ENCODE measurements around the gene KCNK5.

The KCNK5 gene

GRCh38 chr6:39170389-39170788 is 58.9 kb downstream of the KCNK5 start:
- DNase-seq = no peak

GRCh38 chr6:39169448-39170344 is 59.6 kb downstream of the KCNK5 start:
- DNase-seq = no peak

GRCh38 chr6:39167866-39168625 is 61.2 kb downstream of the KCNK5 start:
- no peak for DNase-seq

GRCh38 chr6:39167321-39167720 is 62.0 kb downstream of the KCNK5 start:
- DNase-seq = no peak

- no peak for DNase-seq
These were observed 62.4 kb downstream of the KCNK5 start for GRCh38 chr6:39166912-39167290.

- peak; percentile 78 for DNase-seq
These were observed 62.9 kb downstream of the KCNK5 start for GRCh38 chr6:39166189-39166911.

- DNase-seq = no peak
These were observed 71.8 kb downstream of the KCNK5 start for GRCh38 chr6:39157511-39157910.

- DNase-seq = no peak
These were observed 72.5 kb downstream of the KCNK5 start for GRCh38 chr6:39156801-39157200.

- DNase-seq = no peak
These were observed 74.6 kb downstream of the KCNK5 start for GRCh38 chr6:39154705-39155104.

GRCh38 chr6:39153766-39154397 is 75.4 kb downstream of the KCNK5 start:
- no peak for DNase-seq

GRCh38 chr6:39152262-39152661 is 77.0 kb downstream of the KCNK5 start:
- DNase-seq = no peak

GRCh38 chr6:39151211-39151610 is 78.1 kb downstream of the KCNK5 start:
- DNase-seq = no peak

- DNase-seq = no peak
These were observed 84.6 kb downstream of the KCNK5 start for GRCh38 chr6:39144481-39145173.

GRCh38 chr6:39143238-39143930 is 85.9 kb downstream of the KCNK5 start:
- no peak for DNase-seq

GRCh38 chr6:39140556-39141167 is 88.6 kb downstream of the KCNK5 start:
- DNase-seq = no peak
